ENCODE data around the gene MYO1B.

DNA sequence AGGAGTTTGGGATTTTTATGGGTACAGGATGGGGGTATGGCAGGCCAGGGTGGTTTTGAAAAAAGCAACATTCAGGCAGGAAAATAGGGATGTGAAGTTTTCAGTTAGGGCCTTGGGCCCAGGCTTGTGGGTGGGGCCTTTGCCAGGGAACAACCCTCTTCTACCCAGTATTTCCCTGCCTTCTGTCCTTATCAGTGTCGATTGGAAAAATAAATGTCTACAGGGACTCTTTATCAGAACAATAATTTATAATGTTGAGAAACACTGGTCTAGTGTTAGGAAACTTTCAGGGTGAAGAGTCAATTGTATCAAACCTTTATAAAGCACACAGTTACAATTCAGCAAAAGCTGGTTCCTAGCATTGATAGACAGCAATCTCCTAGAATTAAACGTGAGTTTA, 218.6 kb downstream of the MYO1B start:
- TF ChIP-seq FOXP2 (optimal IDR thresholded peaks at IDR 0.05; ENCODE audit: control extremely low read depth, extremely low read length, insufficient read depth) (no peak), POLR2AphosphoS5 (IDR thresholded peaks at IDR 0.05; ENCODE audit: borderline replicate concordance, low read depth, low read length) (no peak), EZH2 (IDR thresholded peaks at IDR 0.05) (no peak)
